Kidney (tissue), 14 donors: Measurements from ENCODE around the gene COBL. TPM values are rescaled to one million over a fixed set of nuclear protein-coding genes. Genes with fewer than 3 reads are reported as not detected.

Experiments
- DNase-seq, 5 donors: peaks; one replicate each; pipeline ENCODE4 v3.0.0-alpha.2; 2013 to 2020
- FAIRE-seq: peaks from 2 replicates; lab custom pipeline; 2012; peaks lifted over from hg19 to GRCh38; lab: Jason Lieb, UNC
- H3K27ac ChIP-seq, 2 donors: one replicate each; pipeline ENCODE4 v1.7.0; 2013; ENCODE audit warnings: low read depth in 2 of 2, low read length in 2 of 2, inconsistent platforms in 1 of 2
- H3K27me3 ChIP-seq: one replicate; pipeline ENCODE4 v1.7.1; 2013; ENCODE audit warnings: low read length, inconsistent platforms; ENCODE audit not compliant: control insufficient read depth, insufficient read depth
- H3K36me3 ChIP-seq, 3 donors: one replicate each; pipeline versions ENCODE4 v1.7.0 to v1.7.1; 2013; ENCODE audit warnings: low read length in 3 of 3, control low read depth in 1 of 3, inconsistent platforms in 1 of 3; ENCODE audit not compliant: insufficient read depth in 3 of 3, control insufficient read depth in 2 of 3
- H3K4me1 ChIP-seq, 3 donors: one replicate each; pipeline versions ENCODE4 v1.7.0 to v1.7.1; 2013; ENCODE audit warnings: low read length in 3 of 3, inconsistent platforms in 1 of 3, low read depth in 1 of 3; ENCODE audit not compliant: control insufficient read depth in 2 of 3, insufficient read depth in 2 of 3
- H3K4me3 ChIP-seq, 3 donors: one replicate each; pipeline versions ENCODE4 v1.7.0 to v1.8.1; 2013; ENCODE audit warnings: low read length in 3 of 3, control low read depth in 1 of 3, inconsistent platforms in 1 of 3
- H3K9ac ChIP-seq, 3 donors: one replicate each; pipeline versions ENCODE4 v1.7.0 to v1.7.1; 2013; ENCODE audit warnings: low read length in 3 of 3, control low read depth in 1 of 3, inconsistent platforms in 1 of 3
- H3K9me3 ChIP-seq, 3 donors: one replicate each; pipeline versions ENCODE4 v1.7.0 to v1.7.1; 2013; ENCODE audit warnings: low read length in 3 of 3, control low read depth in 1 of 3, inconsistent platforms in 1 of 3; ENCODE audit not compliant: control insufficient read depth in 2 of 3, insufficient read depth in 1 of 3
- intact Hi-C: fragments of 100-400 bp; cut with DNase I; formaldehyde crosslinking; loops from one replicate; pipeline ENCODE4 v1.11.1; 2022
- polyA plus RNA-seq: library from polyadenylated mRNA; stranded (reverse); fragments of 350-450 nt; fragmentation: Illumina TruSeq; extraction: RNeasy Lipid Tissue Mini Kit (QIAGEN cat#74804); gene quantifications from one replicate; pipeline ENCODE4 v1.2.3, GENCODE V29; 2014; ENCODE audit warnings: low read depth, low replicate concordance; ENCODE audit not compliant: insufficient read depth
- total RNA-seq: library from RNA; stranded (reverse); fragmentation: NEBNext Ultra II Directional; extraction: Animal tissue kit (Norgen Biotek cat#: 25700); gene quantifications from one replicate; pipeline ENCODE4 v1.2.1, GENCODE V29; 2021
- TF ChIP-seq, protein P1 (sequence below): IDR thresholded peaks from 3 replicates; pipeline ENCODE4 v1.5.1; 2012; ENCODE audit warnings: mild to moderate bottlenecking, moderate library complexity, borderline replicate concordance; ENCODE audit not compliant: insufficient read depth; ENCODE audit errors: extremely low read depth
- donor health status: control.
- donor health status: control.
- donor health status: control.
- donor health status: control.
- donor health status: control.
- donor health status: DM: yes; HTN: yes; CAD: no.
- donor health status: Normal renal cell carcinoma (clear cell type).

COBL gene
- total and polyA plus RNA-seq, 2 donors from 2014 or later, result 9.8 to 42.7 TPM

DNA sequence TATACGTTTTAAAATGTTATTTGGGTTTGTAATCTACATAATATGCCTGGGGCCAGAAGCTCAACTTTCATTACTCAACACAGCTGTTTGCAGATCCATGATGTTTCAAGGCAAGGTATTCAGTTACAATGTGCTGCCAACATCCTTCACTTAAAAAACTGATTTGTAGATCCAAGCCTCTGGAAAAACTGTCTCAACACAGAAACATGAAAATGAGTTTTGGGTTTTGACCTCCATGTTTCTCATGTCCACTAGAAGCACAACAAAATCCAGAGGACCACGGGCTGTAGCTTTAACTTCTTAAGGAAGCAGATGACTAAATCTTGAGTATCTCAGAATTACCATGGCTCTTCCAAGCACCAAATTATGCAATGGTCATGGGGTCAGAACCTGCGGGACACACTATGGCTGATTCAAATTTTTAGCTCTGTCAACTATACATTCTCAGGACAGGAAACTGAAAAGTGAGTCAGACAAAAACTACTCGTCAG is 286.9 kb downstream of the COBL start:
- TF ChIP-seq, protein P1, sequence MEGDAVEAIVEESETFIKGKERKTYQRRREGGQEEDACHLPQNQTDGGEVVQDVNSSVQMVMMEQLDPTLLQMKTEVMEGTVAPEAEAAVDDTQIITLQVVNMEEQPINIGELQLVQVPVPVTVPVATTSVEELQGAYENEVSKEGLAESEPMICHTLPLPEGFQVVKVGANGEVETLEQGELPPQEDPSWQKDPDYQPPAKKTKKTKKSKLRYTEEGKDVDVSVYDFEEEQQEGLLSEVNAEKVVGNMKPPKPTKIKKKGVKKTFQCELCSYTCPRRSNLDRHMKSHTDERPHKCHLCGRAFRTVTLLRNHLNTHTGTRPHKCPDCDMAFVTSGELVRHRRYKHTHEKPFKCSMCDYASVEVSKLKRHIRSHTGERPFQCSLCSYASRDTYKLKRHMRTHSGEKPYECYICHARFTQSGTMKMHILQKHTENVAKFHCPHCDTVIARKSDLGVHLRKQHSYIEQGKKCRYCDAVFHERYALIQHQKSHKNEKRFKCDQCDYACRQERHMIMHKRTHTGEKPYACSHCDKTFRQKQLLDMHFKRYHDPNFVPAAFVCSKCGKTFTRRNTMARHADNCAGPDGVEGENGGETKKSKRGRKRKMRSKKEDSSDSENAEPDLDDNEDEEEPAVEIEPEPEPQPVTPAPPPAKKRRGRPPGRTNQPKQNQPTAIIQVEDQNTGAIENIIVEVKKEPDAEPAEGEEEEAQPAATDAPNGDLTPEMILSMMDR, result no peak
- no peak for FAIRE-seq
- no peak overlapping the region for H3K9ac ChIP-seq
- H3K4me3 ChIP-seq, result no peak overlapping the region
- DNase-seq, result no peak
- H3K4me1 ChIP-seq, result no peaks in the 10 kb centered on the region
- intact Hi-C loops, result no loop called here
- H3K9me3 ChIP-seq, result no peaks in the 10 kb centered on the region
- H3K36me3 ChIP-seq, result peaks cover 0 to 4% (median 2%) of the 10 kb centered on the region in 3 donors
- H3K27ac ChIP-seq, result no peak overlapping the region
- no peaks in the 10 kb centered on the region for H3K27me3 ChIP-seq

DNA sequence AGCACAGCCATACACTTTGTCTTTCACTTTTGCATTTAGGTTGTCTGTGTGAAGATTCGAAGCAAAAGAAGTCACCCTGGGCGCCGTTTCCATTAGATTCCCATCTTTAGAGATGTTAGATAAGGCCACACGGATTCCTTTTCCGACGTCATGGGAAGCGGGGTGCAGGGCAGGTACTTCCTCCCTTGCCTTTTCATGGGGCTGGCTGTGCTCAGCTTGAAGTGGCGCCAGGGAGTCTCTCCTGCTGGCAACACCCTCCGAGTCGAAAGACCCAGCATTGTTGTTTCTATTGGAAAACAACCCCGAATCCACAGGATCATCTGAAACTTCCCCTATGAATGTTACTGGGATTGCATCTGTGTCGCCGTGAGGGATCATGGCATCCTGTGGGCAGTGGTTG is 287.5 kb downstream of the COBL start:
- H3K4me3 ChIP-seq, result no peak overlapping the region
- no peak for FAIRE-seq
- no peak for DNase-seq

DNA sequence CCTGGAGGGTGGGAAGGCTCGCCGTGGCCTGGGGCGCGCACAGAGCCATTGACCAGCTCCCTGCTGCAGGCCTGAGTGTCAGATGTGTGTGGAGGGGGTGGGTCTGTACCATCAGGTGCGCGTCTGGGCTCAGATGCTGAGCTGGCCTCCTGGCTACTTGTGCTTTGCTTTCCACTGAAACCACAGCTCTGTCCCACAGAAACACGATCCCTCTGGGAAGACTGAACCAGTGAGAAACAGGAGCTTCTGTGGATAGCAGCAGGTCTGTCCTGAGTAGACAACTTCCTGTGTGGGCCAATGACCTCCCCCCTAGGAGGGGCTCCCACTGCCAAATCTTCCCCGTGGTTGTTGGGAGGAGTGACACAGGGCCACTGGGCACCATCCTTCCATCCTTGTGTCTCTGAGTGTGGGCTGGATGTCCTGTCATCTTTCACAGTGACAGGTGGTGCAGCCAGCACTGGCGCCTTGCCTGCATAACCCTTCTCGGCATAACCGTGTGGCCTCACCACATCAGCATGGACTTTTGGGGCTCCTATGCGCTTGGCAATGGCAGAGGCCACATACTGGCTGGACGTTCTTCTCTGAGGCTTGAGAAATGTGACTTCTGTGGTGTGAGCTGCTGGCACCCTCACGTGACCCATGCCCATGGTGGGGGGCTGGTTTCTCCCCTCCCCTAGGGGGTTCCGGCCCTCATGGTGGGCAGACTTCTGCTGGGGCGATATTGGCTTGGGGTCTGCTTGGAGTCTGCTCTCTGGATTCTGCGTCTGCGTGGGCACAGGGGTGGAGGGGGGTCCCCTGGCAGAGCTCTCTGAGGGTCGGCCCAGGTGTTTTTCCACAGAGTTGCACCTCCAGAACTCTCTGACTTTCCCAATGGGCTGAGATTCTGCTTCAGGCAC is 288.4 kb downstream of the COBL start:
- H3K27me3 ChIP-seq, result no peaks in the 10 kb centered on the region
- no peak overlapping the region for H3K27ac ChIP-seq
- no peaks in the 10 kb centered on the region for H3K9me3 ChIP-seq
- TF ChIP-seq, protein P1, result no peak
- H3K4me1 ChIP-seq, result no peaks in the 10 kb centered on the region
- intact Hi-C loops, result no loop called here
- peaks cover 0 to 4% (median 2%) of the 10 kb centered on the region in 3 donors for H3K36me3 ChIP-seq
- H3K9ac ChIP-seq, result no peak overlapping the region
- no peak overlapping the region for H3K4me3 ChIP-seq
- DNase-seq (no peak), FAIRE-seq (no peak)

More for the DNA sequence above, 287.5 kb downstream of the COBL start:
- Histone ChIP-seq H3K27ac (no peak overlapping the region), H3K27me3 (no peaks in the 10 kb centered on the region), H3K9ac (no peak overlapping the region), H3K36me3 (peaks cover 0 to 4% (median 2%) of the 10 kb centered on the region in 3 donors), H3K9me3 (no peaks in the 10 kb centered on the region), H3K4me1 (no peaks in the 10 kb centered on the region)
- intact Hi-C loops, result no loop called here
- TF ChIP-seq, protein P1, result no peak
